HepG2 (cell line): ENCODE results near the gene MSL3B. TPM values are rescaled to one million over a fixed set of nuclear protein-coding genes. Genes with fewer than 3 reads are reported as not detected.

Experiments
- ATAC-seq: fragments of 200-7000 bp; cut with Tn5 transposase; 3 replicates; pipeline ENCODE4 v1.9.1; 2020; ENCODE audit warnings: mild to moderate bottlenecking, moderate library complexity
- BruUV-seq: library from RNA; stranded (reverse); fragments of 400-500 nt; replicated peaks from 2 replicates; lab custom pipeline; 2021; lab: Mats Ljungman, UMichigan
- CTCF ChIA-PET: fragments of 300-600 bp; formaldehyde crosslinking; extraction: SDS; loops from one replicate; lab custom pipeline; 2021; ENCODE audit warnings: low total read pairs, inconsistent platforms, low intra/inter-chr PET ratio; lab: Yijun Ruan, JAX
- POLR2A ChIA-PET: fragments of 350-600 bp; sonication (Branson Sonifier 250); formaldehyde crosslinking; loops from one replicate; lab custom pipeline; 2020; ENCODE audit warnings: antibody characterized with exemption, inconsistent platforms; lab: Yijun Ruan, JAX
- DNase-seq: peaks from one replicate; pipeline ENCODE4 v3.0.0-alpha.2; 2015; ENCODE audit warnings: low spot score
- FAIRE-seq: peaks from 3 replicates; lab custom pipeline; 2011; peaks lifted over from hg19 to GRCh38; lab: Jason Lieb, UNC
- H2AFZ ChIP-seq: one replicate; pipeline ENCODE4 v1.6.1; 2011; ENCODE audit warnings: low read length, inconsistent platforms
- H3K27ac ChIP-seq: fragments of 300-600 bp; 3 replicates; pipeline ENCODE4 v1.8.0; 2011; ENCODE audit warnings: mixed run types, mild to moderate bottlenecking, mixed read lengths, low read length, inconsistent platforms; ENCODE audit not compliant: insufficient read depth; ENCODE audit errors: extremely low read length
- H3K27me3 ChIP-seq, 2 experiments: fragments of 200-600 bp in 1 of 2; 2 replicates in 1 of 2; 3 replicates in 1 of 2; pipeline versions ENCODE4 v1.6.0 to v1.8.0; 2011; ENCODE audit warnings: low read length in 2 of 2, mild to moderate bottlenecking in 2 of 2, moderate library complexity in 2 of 2, inconsistent platforms in 1 of 2; ENCODE audit not compliant: insufficient read depth in 2 of 2, control insufficient read depth in 1 of 2
- H3K36me3 ChIP-seq, 2 experiments: fragments of 200-600 bp in 1 of 2; replicated peaks in 1 of 2; 2 replicates in 1 of 2; 3 replicates in 1 of 2; pipeline versions ENCODE4 v1.5.1 to v1.8.0; 2011; ENCODE audit warnings: low read length in 2 of 2, inconsistent platforms in 1 of 2; ENCODE audit not compliant: insufficient read depth in 2 of 2, control insufficient read depth in 1 of 2
- H3K4me1 ChIP-seq: 2 replicates; pipeline ENCODE4 v1.5.1; 2012; ENCODE audit warnings: low read length, inconsistent platforms; ENCODE audit not compliant: insufficient read depth
- H3K4me2 ChIP-seq: 2 replicates; pipeline ENCODE4 v1.6.0; 2011; ENCODE audit warnings: low read depth, low read length, inconsistent platforms
- H3K4me3 ChIP-seq, 3 experiments: fragments of 200-600 bp in 1 of 3; sonication (generic), shearing (Covaris generic) in 1 of 3; replicated peaks in 1 of 3; 2 replicates each; pipeline ENCODE4 v1.5.1; 2011 to 2016; ENCODE audit warnings: low read length in 3 of 3, inconsistent platforms in 2 of 3, low read depth in 2 of 3, mild to moderate bottlenecking in 2 of 3, control low read depth in 1 of 3, mixed read lengths in 1 of 3; ENCODE audit not compliant: insufficient read depth in 1 of 3
- H3K79me2 ChIP-seq: one replicate; pipeline ENCODE4 v1.6.1; 2011; ENCODE audit warnings: low read length, inconsistent platforms; ENCODE audit not compliant: insufficient read depth
- H3K9ac ChIP-seq: 2 replicates; pipeline ENCODE4 v1.6.0; 2011; ENCODE audit warnings: mild to moderate bottlenecking, low read depth, low read length, inconsistent platforms; ENCODE audit not compliant: insufficient read depth
- H3K9me3 ChIP-seq: 2 replicates; pipeline ENCODE4 v1.5.1; 2012; ENCODE audit warnings: mild to moderate bottlenecking, low read length
- H4K20me1 ChIP-seq: 2 replicates; pipeline ENCODE4 v1.6.0; 2011; ENCODE audit warnings: inconsistent platforms, mild to moderate bottlenecking, low read length, moderate library complexity; ENCODE audit not compliant: insufficient read depth
- WGBS: methylation state at CpG from one replicate; pipeline ENCODE4 v1.1.6; 2017; ENCODE audit warnings: low lambda C conversion rate; 5-methylcytosine and 5-hydroxymethylcytosine counted together
- in situ Hi-C: cut with HindIII; loops from 2 replicates; pipeline ENCODE4 v1.10.0; 2017; ENCODE audit warnings: low pct_unique_long_range_greater_than_20kb; ENCODE audit not compliant: extremely low pct_ligation_motif_present
- intact Hi-C: fragments of 100-400 bp; cut with micrococcal nuclease; formaldehyde crosslinking; loops from one replicate; pipeline ENCODE4 v1.10.0; 2022; ENCODE audit not compliant: unreplicated experiment
- polyA plus RNA-seq, 8 experiments: library from polyadenylated mRNA; depleted of rRNA in 3 of 8; stranded (reverse) in 7 of 8; unstranded in 1 of 8; fragments of >200 nt; fragmentation: Illumina TruSeq in 4 of 8; extraction: Trizol in 4 of 8; gene quantifications; 2 replicates each; pipeline versions ENCODE4 v1.2.1 to v1.2.3, GENCODE V29; 2011 to 2016; ENCODE audit warnings: low read depth in 4 of 8, missing spikeins in 1 of 8, mixed read lengths in 1 of 8; ENCODE audit not compliant: insufficient read depth in 1 of 8
- total RNA-seq, 5 experiments: library from RNA; depleted of rRNA; stranded (reverse); fragments of >200 nt; fragmentation: Illumina TruSeq; extraction: Trizol; gene quantifications; 2 replicates each; pipeline ENCODE4 v1.2.3, GENCODE V29; 2016; ENCODE audit warnings: low read depth in 1 of 5
- TF ChIP-seq, protein P1 (sequence below): sonication (generic); formaldehyde crosslinking; IDR thresholded peaks from 2 replicates; pipeline ENCODE4 v1.4.0; 2020; ENCODE audit warnings: missing genetic modification reagents

Gene MSL3B

DNA sequence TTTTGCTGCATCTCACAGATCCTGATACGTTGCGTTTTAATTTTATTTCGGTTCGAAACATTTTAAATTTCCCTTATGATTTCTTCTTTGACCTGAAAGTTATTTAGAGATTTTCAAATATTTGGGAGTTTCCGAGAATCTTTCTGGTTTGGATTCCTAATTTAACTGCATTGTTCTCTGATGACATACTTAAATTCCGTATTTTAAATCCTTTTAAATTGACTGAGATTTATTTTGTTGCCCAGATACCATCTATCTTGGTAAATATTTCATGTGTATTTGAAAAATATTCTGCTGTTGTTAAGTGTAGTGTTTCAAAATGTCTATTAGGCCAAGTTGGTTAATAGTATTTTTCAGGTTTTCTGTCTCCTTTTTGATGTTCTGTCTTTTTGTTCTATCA, 52.3 kb downstream of the MSL3B start:
- DNase-seq = no peak
- peaks cover 3 to 33% of the 10 kb centered on the region in 2 experiments; a peak in 4 of 5 replicates for H3K27me3 ChIP-seq
- H3K79me2 ChIP-seq = no peaks in the 10 kb centered on the region
- H3K27ac ChIP-seq = no peak overlapping the region
- peak; percentile 47 for FAIRE-seq
- POLR2A ChIA-PET = no interaction called here
- 83% methylated on average over 6 of the region's 6 CpGs for WGBS
- peaks cover 23% of the 10 kb centered on the region for H3K4me1 ChIP-seq
- intact Hi-C loops (no loop called here), in situ Hi-C loops (no loop called here)
- H3K4me2 ChIP-seq = no peak overlapping the region
- no peaks in the 10 kb centered on the region for H4K20me1 ChIP-seq
- no peak overlapping the region for H2AFZ ChIP-seq
- TF ChIP-seq, protein P1, sequence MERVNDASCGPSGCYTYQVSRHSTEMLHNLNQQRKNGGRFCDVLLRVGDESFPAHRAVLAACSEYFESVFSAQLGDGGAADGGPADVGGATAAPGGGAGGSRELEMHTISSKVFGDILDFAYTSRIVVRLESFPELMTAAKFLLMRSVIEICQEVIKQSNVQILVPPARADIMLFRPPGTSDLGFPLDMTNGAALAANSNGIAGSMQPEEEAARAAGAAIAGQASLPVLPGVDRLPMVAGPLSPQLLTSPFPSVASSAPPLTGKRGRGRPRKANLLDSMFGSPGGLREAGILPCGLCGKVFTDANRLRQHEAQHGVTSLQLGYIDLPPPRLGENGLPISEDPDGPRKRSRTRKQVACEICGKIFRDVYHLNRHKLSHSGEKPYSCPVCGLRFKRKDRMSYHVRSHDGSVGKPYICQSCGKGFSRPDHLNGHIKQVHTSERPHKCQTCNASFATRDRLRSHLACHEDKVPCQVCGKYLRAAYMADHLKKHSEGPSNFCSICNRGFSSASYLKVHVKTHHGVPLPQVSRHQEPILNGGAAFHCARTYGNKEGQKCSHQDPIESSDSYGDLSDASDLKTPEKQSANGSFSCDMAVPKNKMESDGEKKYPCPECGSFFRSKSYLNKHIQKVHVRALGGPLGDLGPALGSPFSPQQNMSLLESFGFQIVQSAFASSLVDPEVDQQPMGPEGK (CRISPR knock-in tag) = no peak
- H3K9me3 ChIP-seq = no peaks in the 10 kb centered on the region
- ATAC-seq = no peak
- H3K9ac ChIP-seq = no peak overlapping the region
- H3K36me3 ChIP-seq = no peaks in the 10 kb centered on the region
- no TSS peak for BruUV-seq
- H3K4me3 ChIP-seq = no peak overlapping the region
- CTCF ChIA-PET = no interaction called here

Other genes starting within 250 kb of the MSL3B start
- 0.10 TPM in 1 of 2 replicates, not detected in the other for gene UGT1A10, start 231.9 kb downstream of the MSL3B start, total RNA-seq (2016; rRNA removed; fragmentation: Illumina TruSeq; extraction: Trizol)
- gene UGT1A10, start 231.9 kb downstream of the MSL3B start, polyA plus RNA-seq (2011; rRNA removed) = 0.07 TPM in 1 of 2 replicates, not detected in the other
- gene UGT1A9, start 196.5 kb downstream of the MSL3B start, total RNA-seq (2016; rRNA removed; fragmentation: Illumina TruSeq; extraction: Trizol) = not detected in 2 replicates
- gene UGT1A9, start 196.5 kb downstream of the MSL3B start, polyA plus RNA-seq (2011; rRNA removed) = 0.07 TPM in 1 of 2 replicates, not detected in the other
- not detected in 2 replicates for gene UGT1A7, start 186.5 kb downstream of the MSL3B start, total RNA-seq (2016; rRNA removed; fragmentation: Illumina TruSeq; extraction: Trizol)
- gene UGT1A7, start 186.5 kb downstream of the MSL3B start, polyA plus RNA-seq (2011; rRNA removed) = not detected in 2 replicates
- not detected in 2 replicates for gene UGT1A6, start 175.5 kb downstream of the MSL3B start, total RNA-seq (2016; rRNA removed; fragmentation: Illumina TruSeq; extraction: Trizol)
- 0.25 and 0.35 TPM in 2 replicates for gene UGT1A6, start 175.5 kb downstream of the MSL3B start, polyA plus RNA-seq (2011; rRNA removed)
- gene UGT1A5, start 155.5 kb downstream of the MSL3B start, total RNA-seq (2016; rRNA removed; fragmentation: Illumina TruSeq; extraction: Trizol) = not detected in 2 replicates
- not detected in 2 replicates for gene UGT1A5, start 155.5 kb downstream of the MSL3B start, polyA plus RNA-seq (2011; rRNA removed)
- not detected in 2 replicates for gene UGT1A4, start 149.7 kb downstream of the MSL3B start, total RNA-seq (2016; rRNA removed; fragmentation: Illumina TruSeq; extraction: Trizol)
- not detected in 2 replicates for gene UGT1A4, start 149.7 kb downstream of the MSL3B start, polyA plus RNA-seq (2011; rRNA removed)
- gene UGT1A3, start 139.3 kb downstream of the MSL3B start, total RNA-seq (2016; rRNA removed; fragmentation: Illumina TruSeq; extraction: Trizol) = 0.11 TPM in 1 of 2 replicates, not detected in the other
- gene UGT1A3, start 139.3 kb downstream of the MSL3B start, polyA plus RNA-seq (2011; rRNA removed) = 0.39 TPM in 1 of 2 replicates, not detected in the other
- gene UGT1A1, start 108.1 kb downstream of the MSL3B start, total RNA-seq (2016; rRNA removed; fragmentation: Illumina TruSeq; extraction: Trizol) = 0.22 and 0.69 TPM in 2 replicates
- gene UGT1A1, start 108.1 kb downstream of the MSL3B start, polyA plus RNA-seq (2011; rRNA removed) = 0.75 and 3.6 TPM in 2 replicates
- gene MROH2A, start 90.1 kb downstream of the MSL3B start, total RNA-seq (2016; rRNA removed; fragmentation: Illumina TruSeq; extraction: Trizol) = 0.04 TPM in 1 of 2 replicates, not detected in the other
- 0.03 and 0.07 TPM in 2 replicates for gene MROH2A, start 90.1 kb downstream of the MSL3B start, polyA plus RNA-seq (2011; rRNA removed)
- gene HJURP, start 13.9 kb downstream of the MSL3B start, total RNA-seq (2016; rRNA removed; fragmentation: Illumina TruSeq; extraction: Trizol) = 36.3 and 45.9 TPM in 2 replicates
- 26.0 and 43.9 TPM in 2 replicates for gene HJURP, start 13.9 kb downstream of the MSL3B start, polyA plus RNA-seq (2011; rRNA removed)
- gene TRPM8, start 49.0 kb upstream of the MSL3B start, total RNA-seq (2016; rRNA removed; fragmentation: Illumina TruSeq; extraction: Trizol) = not detected in 2 replicates
- 0.08 and 0.12 TPM in 2 replicates for gene TRPM8, start 49.0 kb upstream of the MSL3B start, polyA plus RNA-seq (2011; rRNA removed)
- gene SPP2, start 182.3 kb upstream of the MSL3B start, total RNA-seq (2016; rRNA removed; fragmentation: Illumina TruSeq; extraction: Trizol) = not detected in 2 replicates
- gene SPP2, start 182.3 kb upstream of the MSL3B start, polyA plus RNA-seq (2011; rRNA removed) = not detected in 2 replicates